ENCODE results near the gene FAT1.

GRCh38 chr4:186749611-186750281 is 26.1 kb upstream of the FAT1 start:
- no peak for TF ChIP-seq ZNF624 (tag by site-specific recombination; IDR thresholded peaks at IDR 0.05)
- TF ChIP-seq ZNF639 (tag by site-specific recombination; IDR thresholded peaks at IDR 0.05): no peak
- no peak for TF ChIP-seq ZNF391 (tag by site-specific recombination; IDR thresholded peaks at IDR 0.05; ENCODE audit: borderline replicate concordance, low read depth)
- TF ChIP-seq ZNF621 (tag by site-specific recombination; IDR thresholded peaks at IDR 0.05): no peak
